SK-N-SH treated with all-trans-retinoic acid at 6 μM for 48 hours (cell line): ENCODE measurements around the gene HEPACAM2.

Experiments
- ATAC-seq: fragments of 200-7000 bp; cut with Tn5 transposase; 3 replicates; pipeline ENCODE4 v1.9.1; 2020; ENCODE audit warnings: mild to moderate bottlenecking, moderate library complexity
- ARNTL ChIP-seq: fragments of 450-650 bp; formaldehyde crosslinking; IDR thresholded peaks from 2 replicates; pipeline ENCODE4 v1.5.0; 2020; ENCODE audit warnings: low read depth, mild to moderate bottlenecking, moderate library complexity, borderline replicate concordance
- BACH2 ChIP-seq: fragments of 250-450 bp; sonication (Bioruptor Pico); IDR thresholded peaks from 2 replicates; pipeline ENCODE4 v1.9.0; 2021; ENCODE audit warnings: mild to moderate bottlenecking, borderline replicate concordance
- CREB5 ChIP-seq: fragments of 250-450 bp; sonication (Bioruptor Pico); IDR thresholded peaks from 2 replicates; pipeline ENCODE4 v1.5.1; 2020; ENCODE audit warnings: low read depth, mild to moderate bottlenecking, moderate library complexity
- CSDC2 ChIP-seq: fragments of 250-450 bp; sonication (Bioruptor Pico); IDR thresholded peaks from 2 replicates; pipeline ENCODE4 v1.5.0; 2020; ENCODE audit warnings: mild to moderate bottlenecking, moderate library complexity
- ESRRG ChIP-seq: fragments of 250-450 bp; sonication (Bioruptor Pico); IDR thresholded peaks from 2 replicates; pipeline ENCODE4 v1.6.1; 2021; ENCODE audit warnings: mild to moderate bottlenecking
- GLIS3 ChIP-seq: fragments of 250-450 bp; sonication (Bioruptor Pico); IDR thresholded peaks from 2 replicates; pipeline ENCODE4 v1.5.0; 2020; ENCODE audit warnings: mild to moderate bottlenecking, moderate library complexity
- ISL1 ChIP-seq: fragments of 250-450 bp; sonication (Bioruptor Pico); IDR thresholded peaks from 2 replicates; pipeline ENCODE4 v2.1.2; 2022; ENCODE audit warnings: mild to moderate bottlenecking, moderate library complexity
- OSR1 ChIP-seq: fragments of 250-450 bp; sonication (Bioruptor Pico); IDR thresholded peaks from 2 replicates; pipeline ENCODE4 v1.8.0; 2022; ENCODE audit warnings: moderate library complexity, mild to moderate bottlenecking, inconsistent platforms
- POU6F1 ChIP-seq: fragments of 250-450 bp; sonication (Bioruptor Pico); IDR thresholded peaks from 2 replicates; pipeline ENCODE4 v1.8.0; 2021; ENCODE audit warnings: low read depth, mild to moderate bottlenecking, moderate library complexity, borderline replicate concordance
- PPARA ChIP-seq: fragments of 250-450 bp; sonication (Bioruptor Pico); IDR thresholded peaks from 2 replicates; pipeline ENCODE4 v1.5.0; 2020; ENCODE audit warnings: mild to moderate bottlenecking, borderline replicate concordance
- RARB ChIP-seq: fragments of 250-450 bp; sonication (Bioruptor Pico); IDR thresholded peaks from 2 replicates; pipeline ENCODE4 v1.8.0; 2021; ENCODE audit warnings: mild to moderate bottlenecking, moderate library complexity
- SNAI2 ChIP-seq: fragments of 250-450 bp; sonication (Bioruptor Pico); IDR thresholded peaks from 2 replicates; pipeline ENCODE4 v1.5.0; 2020; ENCODE audit warnings: mild to moderate bottlenecking, moderate library complexity
- TCF4 ChIP-seq: fragments of 250-450 bp; sonication (Bioruptor Pico); IDR thresholded peaks from 2 replicates; pipeline ENCODE4 v1.8.0; 2021; ENCODE audit warnings: mild to moderate bottlenecking, moderate library complexity, borderline replicate concordance
- TOX ChIP-seq: fragments of 250-450 bp; sonication (Bioruptor Pico); IDR thresholded peaks from 2 replicates; pipeline ENCODE4 v1.8.0; 2021; ENCODE audit warnings: mild to moderate bottlenecking, moderate library complexity, borderline replicate concordance
- TSHZ2 ChIP-seq: fragments of 250-450 bp; sonication (Bioruptor Pico); IDR thresholded peaks from 2 replicates; pipeline ENCODE4 v1.5.0; 2020; ENCODE audit warnings: mild to moderate bottlenecking, moderate library complexity
- ZC3H10 ChIP-seq: fragments of 250-450 bp; sonication (Bioruptor Pico); IDR thresholded peaks from 2 replicates; pipeline ENCODE4 v1.5.1; 2021; ENCODE audit warnings: mild to moderate bottlenecking, moderate library complexity
- ZFP3 ChIP-seq: fragments of 250-450 bp; sonication (Bioruptor Pico); IDR thresholded peaks from 2 replicates; pipeline ENCODE4 v1.5.0; 2020; ENCODE audit warnings: mild to moderate bottlenecking, moderate library complexity
- ZFP30 ChIP-seq: fragments of 450-650 bp; formaldehyde crosslinking; IDR thresholded peaks from 2 replicates; pipeline ENCODE4 v1.5.0; 2022; ENCODE audit warnings: mild to moderate bottlenecking, moderate library complexity
- ZNF565 ChIP-seq: fragments of 450-650 bp; formaldehyde crosslinking; conservative IDR thresholded peaks from 2 replicates; pipeline ENCODE4 v1.5.0; 2020; ENCODE audit warnings: low read depth, mild to moderate bottlenecking, moderate library complexity
- ZNF70 ChIP-seq: fragments of 450-650 bp; formaldehyde crosslinking; IDR thresholded peaks from 2 replicates; pipeline ENCODE4 v1.5.0; 2020; ENCODE audit warnings: mild to moderate bottlenecking, moderate library complexity
- ZNF8 ChIP-seq: fragments of 450-650 bp; formaldehyde crosslinking; IDR thresholded peaks from 2 replicates; pipeline ENCODE4 v1.5.0; 2020; ENCODE audit warnings: mild to moderate bottlenecking, moderate library complexity
- TF ChIP-seq, protein P1 (sequence below): fragments of 250-450 bp; sonication (Bioruptor Pico); IDR thresholded peaks from 2 replicates; pipeline ENCODE4 v1.8.0; 2020; ENCODE audit warnings: mild to moderate bottlenecking, moderate library complexity, borderline replicate concordance
- TF ChIP-seq, protein P2 (sequence below): fragments of 250-450 bp; sonication (Bioruptor Pico); IDR thresholded peaks from 2 replicates; pipeline ENCODE4 v1.5.1; 2021; ENCODE audit warnings: mild to moderate bottlenecking, moderate library complexity

HEPACAM2 gene

DNA sequence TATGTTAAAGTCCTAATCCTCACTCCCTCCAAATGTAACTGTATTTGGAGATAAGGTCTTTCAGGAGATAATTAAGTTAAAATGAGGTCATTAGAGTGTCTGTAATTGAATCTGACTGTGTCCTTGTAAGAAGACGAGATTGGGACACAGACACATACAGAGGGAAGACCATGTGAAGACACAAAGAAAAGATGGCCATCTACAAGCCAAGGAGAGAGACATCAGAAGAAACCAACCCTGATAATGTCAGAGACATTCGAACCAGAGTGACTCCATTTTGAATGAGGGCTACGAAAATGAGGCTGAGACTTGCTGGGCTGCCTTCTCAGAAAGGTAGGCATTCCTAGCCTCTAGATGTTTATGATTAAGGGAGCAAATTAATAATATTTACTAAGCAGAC is 77.5 kb downstream of the HEPACAM2 start:
- TF ChIP-seq ZNF565 (CRISPR knock-in tag) (no peak), ZNF8 (CRISPR knock-in tag) (no peak; the same call in 1 of the 2 replicates), CSDC2 (CRISPR knock-in tag) (peak; percentile 99), RARB (peak; percentile 95), ISL1 (CRISPR knock-in tag) (peak; percentile 86), PPARA (peak; percentile 64; the same call in 1 of the 2 replicates), CREB5 (peak; percentile 58), POU6F1 (CRISPR knock-in tag) (peak; percentile 95; the same call in 1 of the 2 replicates), ZFP30 (CRISPR knock-in tag) (peak; percentile 65), SNAI2 (CRISPR knock-in tag) (peak; percentile 99), GLIS3 (CRISPR knock-in tag) (no peak), ESRRG (CRISPR knock-in tag) (no peak), BACH2 (peak; percentile 87; the same call in 1 of the 2 replicates), OSR1 (CRISPR knock-in tag) (peak; percentile 99), ZFP3 (peak; percentile 95), ARNTL (CRISPR knock-in tag) (no peak), TSHZ2 (CRISPR knock-in tag) (peak; percentile 76), ZNF70 (no peak), TCF4 (CRISPR knock-in tag) (no peak), ZC3H10 (CRISPR knock-in tag) (peak; percentile 98), TOX (CRISPR knock-in tag) (peak; percentile 84)
- TF ChIP-seq, protein P1, sequence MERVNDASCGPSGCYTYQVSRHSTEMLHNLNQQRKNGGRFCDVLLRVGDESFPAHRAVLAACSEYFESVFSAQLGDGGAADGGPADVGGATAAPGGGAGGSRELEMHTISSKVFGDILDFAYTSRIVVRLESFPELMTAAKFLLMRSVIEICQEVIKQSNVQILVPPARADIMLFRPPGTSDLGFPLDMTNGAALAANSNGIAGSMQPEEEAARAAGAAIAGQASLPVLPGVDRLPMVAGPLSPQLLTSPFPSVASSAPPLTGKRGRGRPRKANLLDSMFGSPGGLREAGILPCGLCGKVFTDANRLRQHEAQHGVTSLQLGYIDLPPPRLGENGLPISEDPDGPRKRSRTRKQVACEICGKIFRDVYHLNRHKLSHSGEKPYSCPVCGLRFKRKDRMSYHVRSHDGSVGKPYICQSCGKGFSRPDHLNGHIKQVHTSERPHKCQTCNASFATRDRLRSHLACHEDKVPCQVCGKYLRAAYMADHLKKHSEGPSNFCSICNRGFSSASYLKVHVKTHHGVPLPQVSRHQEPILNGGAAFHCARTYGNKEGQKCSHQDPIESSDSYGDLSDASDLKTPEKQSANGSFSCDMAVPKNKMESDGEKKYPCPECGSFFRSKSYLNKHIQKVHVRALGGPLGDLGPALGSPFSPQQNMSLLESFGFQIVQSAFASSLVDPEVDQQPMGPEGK: peak; percentile 93
- TF ChIP-seq, protein P2, sequence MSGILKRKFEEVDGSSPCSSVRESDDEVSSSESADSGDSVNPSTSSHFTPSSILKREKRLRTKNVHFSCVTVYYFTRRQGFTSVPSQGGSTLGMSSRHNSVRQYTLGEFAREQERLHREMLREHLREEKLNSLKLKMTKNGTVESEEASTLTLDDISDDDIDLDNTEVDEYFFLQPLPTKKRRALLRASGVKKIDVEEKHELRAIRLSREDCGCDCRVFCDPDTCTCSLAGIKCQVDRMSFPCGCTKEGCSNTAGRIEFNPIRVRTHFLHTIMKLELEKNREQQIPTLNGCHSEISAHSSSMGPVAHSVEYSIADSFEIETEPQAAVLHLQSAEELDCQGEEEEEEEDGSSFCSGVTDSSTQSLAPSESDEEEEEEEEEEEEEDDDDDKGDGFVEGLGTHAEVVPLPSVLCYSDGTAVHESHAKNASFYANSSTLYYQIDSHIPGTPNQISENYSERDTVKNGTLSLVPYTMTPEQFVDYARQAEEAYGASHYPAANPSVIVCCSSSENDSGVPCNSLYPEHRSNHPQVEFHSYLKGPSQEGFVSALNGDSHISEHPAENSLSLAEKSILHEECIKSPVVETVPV: peak; percentile 85; the same call in 1 of the 2 replicates
- ATAC-seq: no peak

- TF ChIP-seq RARB: no peak
- TF ChIP-seq ZNF8 (CRISPR knock-in tag): no peak
- no peak for TF ChIP-seq ESRRG (CRISPR knock-in tag)
- ATAC-seq: peak; percentile 59
Measured at GRCh38 chr7:93148144-93148543, 78.1 kb downstream of the HEPACAM2 start, which contains the start of gene SAMD9L. TSS of gene SAMD9L (minus strand) at chr7:93148385. CDS start at chr7:93135971, 12,414 bp downstream.

GRCh38 chr7:93147363-93147762 is 78.9 kb downstream of the HEPACAM2 start:
- TF ChIP-seq ZFP3: 0 out of 2 replicates have a peak, but pooled peaks have one; percentile 14
- no peak for TF ChIP-seq RARB
- TF ChIP-seq ZC3H10 (CRISPR knock-in tag): no peak
- no peak for TF ChIP-seq PPARA
- peak; percentile 82 for ATAC-seq
